OCI-LY7 (cell line): ENCODE data around the gene OSBPL1A. TPM values are rescaled to one million over a fixed set of nuclear protein-coding genes. Genes with fewer than 3 reads are reported as not detected.

Source experiments
- BruUV-seq: library from RNA; stranded (reverse); fragments of 400-500 nt; replicated peaks from 2 replicates; lab custom pipeline; 2021; lab: Mats Ljungman, UMichigan
- CTCF ChIA-PET: fragments of 300-600 bp; sonication (Branson Sonifier 250); formaldehyde crosslinking; loops from one replicate; lab custom pipeline; 2022; ENCODE audit warnings: antibody characterized with exemption; ENCODE audit not compliant: unreplicated experiment; lab: Charles Lee
- POLR2A ChIA-PET: fragments of 300-600 bp; sonication (Branson Sonifier 250); formaldehyde crosslinking; loops from one replicate; lab custom pipeline; 2022; ENCODE audit warnings: antibody characterized with exemption; lab: Charles Lee
- DNase-seq: peaks from one replicate; pipeline ENCODE4 v3.0.0-alpha.2; 2015; ENCODE audit warnings: low spot score
- H2AFZ ChIP-seq: fragments of 200-600 bp; sonication (generic), shearing (Covaris generic); 2 replicates; pipeline ENCODE4 v1.6.1; 2014; ENCODE audit warnings: mild to moderate bottlenecking, antibody characterized with exemption, low read length, moderate library complexity
- H3K27ac ChIP-seq: fragments of 200-600 bp; sonication (generic); 2 replicates; pipeline ENCODE4 v1.5.1; 2014; ENCODE audit warnings: mixed run types, low read depth, mild to moderate bottlenecking, moderate library complexity, low read length, inconsistent platforms; ENCODE audit not compliant: poor library complexity, severe bottlenecking
- H3K36me3 ChIP-seq: fragments of 200-600 bp; sonication (generic); 2 replicates; pipeline ENCODE4 v1.6.1; 2014; ENCODE audit warnings: mild to moderate bottlenecking, antibody characterized with exemption, low read length, moderate library complexity, mixed read lengths; ENCODE audit not compliant: insufficient read depth
- H3K4me1 ChIP-seq: fragments of 200-600 bp; sonication (generic); 2 replicates; pipeline ENCODE4 v1.5.1; 2014; ENCODE audit warnings: mild to moderate bottlenecking, low read length; ENCODE audit not compliant: insufficient read depth, poor library complexity, severe bottlenecking
- H3K4me2 ChIP-seq: fragments of 200-600 bp; sonication (generic); 2 replicates; pipeline ENCODE4 v1.6.1; 2014; ENCODE audit warnings: mild to moderate bottlenecking, low read length
- H3K4me3 ChIP-seq: fragments of 200-600 bp; sonication (generic); 2 replicates; pipeline ENCODE4 v1.5.1; 2014; ENCODE audit warnings: mild to moderate bottlenecking, low read depth, low read length; ENCODE audit not compliant: poor library complexity, severe bottlenecking
- H3K79me2 ChIP-seq: fragments of 200-600 bp; sonication (generic); 2 replicates; pipeline ENCODE4 v1.6.1; 2016; ENCODE audit warnings: low read depth, mild to moderate bottlenecking, low read length, moderate library complexity, mixed read lengths; ENCODE audit not compliant: insufficient read depth
- H3K9me2 ChIP-seq: fragments of 200-600 bp; sonication (generic); 2 replicates; pipeline ENCODE4 v1.6.1; 2016; ENCODE audit warnings: mild to moderate bottlenecking, low read length, mixed read lengths; ENCODE audit not compliant: insufficient read depth
- H3K9me3 ChIP-seq: fragments of 200-600 bp; sonication (generic); 2 replicates; pipeline ENCODE4 v1.6.1; 2014; ENCODE audit warnings: mild to moderate bottlenecking, mixed run types, low read length, mixed read lengths
- H4K20me1 ChIP-seq: fragments of 200-600 bp; sonication (generic); 2 replicates; pipeline ENCODE4 v1.6.1; 2014; ENCODE audit warnings: mild to moderate bottlenecking, antibody characterized with exemption, low read length, moderate library complexity, mixed read lengths; ENCODE audit not compliant: insufficient read depth
- CTCF ChIP-seq: fragments of 200-600 bp; sonication (generic); conservative IDR thresholded peaks from 2 replicates; pipeline ENCODE4 v1.5.1; 2014; ENCODE audit warnings: mild to moderate bottlenecking, antibody characterized with exemption, low read length, moderate library complexity, mixed read lengths
- EZH2phosphoT487 ChIP-seq: fragments of 200-600 bp; sonication (generic); IDR thresholded peaks from 2 replicates; pipeline ENCODE4 v1.6.1; 2018; ENCODE audit warnings: low read depth, borderline replicate concordance, mild to moderate bottlenecking, mixed run types, antibody characterized with exemption, low read length, moderate library complexity, mixed read lengths
- intact Hi-C: fragments of 100-400 bp; cut with micrococcal nuclease; formaldehyde crosslinking; loops from one replicate; pipeline ENCODE4 v1.10.0; 2022; ENCODE audit not compliant: unreplicated experiment
- total RNA-seq, 2 experiments: library from RNA; depleted of rRNA in 1 of 2; stranded (reverse); fragments of >200 nt in 1 of 2; shearing (Covaris generic) in 1 of 2; gene quantifications; 2 replicates each; pipeline ENCODE4 v1.2.3, GENCODE V29; 2014 to 2022

OSBPL1A gene
- total RNA-seq, 2 experiments from 2014 or later = 0.06 to 0.59 TPM

- no peak for DNase-seq
- intact Hi-C loops = no loop called here
- BruUV-seq = no TSS peak
Measured at GRCh38 chr18:24189007-24189528, 208.6 kb downstream of the OSBPL1A start.

GRCh38 chr18:24188120-24188519 lies 209.5 kb downstream of the OSBPL1A start:
- no peaks in the 10 kb centered on the region for H3K4me1 ChIP-seq
- no peak overlapping the region for H3K27ac ChIP-seq
- no peak overlapping the region for H3K4me2 ChIP-seq
- intact Hi-C loops = no loop called here
- no peak for DNase-seq
- no peak overlapping the region for H3K4me3 ChIP-seq
- no peaks in the 10 kb centered on the region for H3K9me2 ChIP-seq
- H3K36me3 ChIP-seq = no peaks in the 10 kb centered on the region
- no TSS peak for BruUV-seq
- no peaks in the 10 kb centered on the region for H4K20me1 ChIP-seq
- TF ChIP-seq CTCF = no peak
- TF ChIP-seq EZH2phosphoT487 = no peak
- no peaks in the 10 kb centered on the region for H3K9me3 ChIP-seq
- ChIA-PET POLR2A (interaction anchor here (0.6 kb wide), 2 partner anchors 107 to 1418 kb away, joined by 3 read pairs; no protein-coding TSS in a partner anchor), CTCF (interaction anchor here (1.3 kb wide), 1 partner anchor 11 kb away, joined by 4 read pairs; no protein-coding TSS in a partner anchor)
- H3K79me2 ChIP-seq = no peaks in the 10 kb centered on the region
- no peak overlapping the region for H2AFZ ChIP-seq

More at GRCh38 chr18:24189007-24189528, 208.6 kb downstream of the OSBPL1A start:
- Histone ChIP-seq H3K4me2 (no peak overlapping the region), H3K27ac (no peak overlapping the region), H3K79me2 (no peaks in the 10 kb centered on the region), H4K20me1 (no peaks in the 10 kb centered on the region), H3K4me3 (no peak overlapping the region), H3K36me3 (no peaks in the 10 kb centered on the region), H3K9me3 (no peaks in the 10 kb centered on the region), H3K9me2 (no peaks in the 10 kb centered on the region), H3K4me1 (no peaks in the 10 kb centered on the region), H2AFZ (no peak overlapping the region)
- CTCF ChIA-PET = no interaction called here
- POLR2A ChIA-PET = interaction anchor here (1.0 kb wide), 2 partner anchors 63 to 72 kb away, joined by 3 to 5 read pairs; no protein-coding TSS in a partner anchor
- no peak for TF ChIP-seq CTCF
- no peak for TF ChIP-seq EZH2phosphoT487

GRCh38 chr18:24187689-24188088 lies 209.9 kb downstream of the OSBPL1A start:
- H3K4me1 ChIP-seq = no peaks in the 10 kb centered on the region
- H3K4me2 ChIP-seq = no peak overlapping the region
- CTCF ChIA-PET = interaction anchor here (1.3 kb wide), 1 partner anchor 11 kb away, joined by 4 read pairs; no protein-coding TSS in a partner anchor
- no peak overlapping the region for H3K27ac ChIP-seq
- BruUV-seq = no TSS peak
- H3K79me2 ChIP-seq = no peaks in the 10 kb centered on the region
- H3K4me3 ChIP-seq = no peak overlapping the region
- DNase-seq = no peak
- H3K36me3 ChIP-seq = no peaks in the 10 kb centered on the region
- H4K20me1 ChIP-seq = no peaks in the 10 kb centered on the region
- H3K9me2 ChIP-seq = no peaks in the 10 kb centered on the region
- no peak overlapping the region for H2AFZ ChIP-seq
- intact Hi-C loops = no loop called here
- TF ChIP-seq CTCF (no peak), EZH2phosphoT487 (no peak)
- H3K9me3 ChIP-seq = no peaks in the 10 kb centered on the region
- POLR2A ChIA-PET = interaction anchor here (0.6 kb wide), 2 partner anchors 106 to 1417 kb away, joined by 3 read pairs; no protein-coding TSS in a partner anchor
